ENCODE results near the gene HECTD2.
"Not testable (repeated sequence)": the region's sequence is repeated elsewhere in the genome, so short reads cannot be mapped to it uniquely, and the experiment has no call there.

DNA sequence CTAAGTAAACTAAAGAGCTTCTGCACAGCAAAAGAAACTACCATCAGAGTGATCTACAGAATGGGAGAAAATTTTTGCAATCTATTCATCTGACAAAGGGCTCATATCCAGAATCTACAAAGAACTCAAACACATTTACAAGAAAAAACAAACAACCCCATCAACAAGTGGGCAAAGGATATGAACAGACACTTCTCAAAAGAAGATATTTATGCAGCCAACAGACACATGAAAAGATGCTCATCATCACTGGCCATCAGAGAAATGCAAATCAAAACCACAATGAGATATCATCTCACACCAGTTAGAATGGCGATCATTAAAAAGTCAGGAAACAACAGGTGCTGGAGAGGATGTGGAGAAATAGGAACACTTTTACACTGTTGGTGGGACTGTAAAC, 124.6 kb downstream of the HECTD2 start:
- TF ChIP-seq, protein P1, sequence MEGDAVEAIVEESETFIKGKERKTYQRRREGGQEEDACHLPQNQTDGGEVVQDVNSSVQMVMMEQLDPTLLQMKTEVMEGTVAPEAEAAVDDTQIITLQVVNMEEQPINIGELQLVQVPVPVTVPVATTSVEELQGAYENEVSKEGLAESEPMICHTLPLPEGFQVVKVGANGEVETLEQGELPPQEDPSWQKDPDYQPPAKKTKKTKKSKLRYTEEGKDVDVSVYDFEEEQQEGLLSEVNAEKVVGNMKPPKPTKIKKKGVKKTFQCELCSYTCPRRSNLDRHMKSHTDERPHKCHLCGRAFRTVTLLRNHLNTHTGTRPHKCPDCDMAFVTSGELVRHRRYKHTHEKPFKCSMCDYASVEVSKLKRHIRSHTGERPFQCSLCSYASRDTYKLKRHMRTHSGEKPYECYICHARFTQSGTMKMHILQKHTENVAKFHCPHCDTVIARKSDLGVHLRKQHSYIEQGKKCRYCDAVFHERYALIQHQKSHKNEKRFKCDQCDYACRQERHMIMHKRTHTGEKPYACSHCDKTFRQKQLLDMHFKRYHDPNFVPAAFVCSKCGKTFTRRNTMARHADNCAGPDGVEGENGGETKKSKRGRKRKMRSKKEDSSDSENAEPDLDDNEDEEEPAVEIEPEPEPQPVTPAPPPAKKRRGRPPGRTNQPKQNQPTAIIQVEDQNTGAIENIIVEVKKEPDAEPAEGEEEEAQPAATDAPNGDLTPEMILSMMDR (conservative IDR thresholded peaks at IDR 0.05; ENCODE audit: low read length): not testable (repeated sequence)
- TF ChIP-seq EZH2phosphoT487 (IDR thresholded peaks at IDR 0.05; ENCODE audit: borderline replicate concordance, low read depth, low read length): not testable (repeated sequence)
